IMR-90 (cell line): ENCODE results near the gene INPP4A. TPM values are rescaled to one million over a fixed set of nuclear protein-coding genes. Genes with fewer than 3 reads are reported as not detected.

Experiments
- ATAC-seq: fragments of 200-7000 bp; cut with Tn5 transposase; 2 replicates; pipeline ENCODE4 v1.9.1; 2020; ENCODE audit warnings: low read depth, mild to moderate bottlenecking, moderate library complexity
- BruUV-seq: library from RNA; stranded (reverse); fragments of 400-500 nt; replicated peaks from 2 replicates; lab custom pipeline; 2021; lab: Mats Ljungman, UMichigan
- CTCF ChIA-PET: fragments of 300-600 bp; formaldehyde crosslinking; extraction: SDS; loops from one replicate; lab custom pipeline; 2021; ENCODE audit warnings: antibody characterized with exemption; lab: Yijun Ruan, JAX
- POLR2A ChIA-PET: fragments of 300-600 bp; sonication (Branson Sonifier 250); formaldehyde crosslinking; loops from one replicate; lab custom pipeline; 2022; ENCODE audit warnings: antibody characterized with exemption; ENCODE audit not compliant: unreplicated experiment; lab: Charles Lee
- DNase-seq: peaks from one replicate; pipeline ENCODE4 v3.0.0; 2013
- H2AFZ ChIP-seq: replicated peaks from 2 replicates; pipeline ENCODE3; 2013; ENCODE audit warnings: low read length, mild to moderate bottlenecking; ENCODE audit not compliant: poor library complexity
- H2AK5ac ChIP-seq: 2 replicates; pipeline ENCODE4 v1.6.1; 2013; ENCODE audit warnings: low read depth, low read length, inconsistent platforms
- H2AK9ac ChIP-seq: replicated peaks from 2 replicates; pipeline ENCODE3; 2013; ENCODE audit warnings: mild to moderate bottlenecking, low read depth, low read length, moderate library complexity; ENCODE audit not compliant: poor library complexity
- H2BK120ac ChIP-seq: 2 replicates; pipeline ENCODE4 v1.6.1; 2013; ENCODE audit warnings: low read depth, low read length, inconsistent platforms
- H2BK15ac ChIP-seq: 3 replicates; pipeline ENCODE4 v1.6.1; 2013; ENCODE audit warnings: low read depth, low read length, inconsistent platforms
- H2BK20ac ChIP-seq: 2 replicates; pipeline ENCODE4 v1.6.1; 2013; ENCODE audit warnings: low read depth, mild to moderate bottlenecking, inconsistent platforms, low read length, moderate library complexity
- H2BK5ac ChIP-seq: 2 replicates; pipeline ENCODE4 v1.6.1; 2013; ENCODE audit warnings: mild to moderate bottlenecking, low read depth, low read length, inconsistent platforms; ENCODE audit not compliant: poor library complexity, severe bottlenecking
- H3K14ac ChIP-seq: replicated peaks from 2 replicates; pipeline ENCODE4 v1.6.1; 2013; ENCODE audit warnings: low read depth, low read length, inconsistent platforms
- H3K18ac ChIP-seq: 2 replicates; pipeline ENCODE4 v1.6.1; 2013; ENCODE audit warnings: low read depth, low read length, control low read depth
- H3K23ac ChIP-seq: 2 replicates; pipeline ENCODE4 v1.6.1; 2013; ENCODE audit warnings: low read depth, low read length, inconsistent platforms
- H3K27ac ChIP-seq: 2 replicates; pipeline ENCODE4 v1.5.1; 2013; ENCODE audit warnings: mild to moderate bottlenecking, control low read depth, low read length; ENCODE audit not compliant: insufficient read depth
- H3K27me3 ChIP-seq: 2 replicates; pipeline ENCODE4 v1.6.1; 2013; ENCODE audit warnings: low read length; ENCODE audit not compliant: control insufficient read depth, insufficient read depth
- H3K36me3 ChIP-seq: 2 replicates; pipeline ENCODE4 v1.6.1; 2013; ENCODE audit warnings: low read length, mixed read lengths; ENCODE audit not compliant: control insufficient read depth, insufficient read depth
- H3K4ac ChIP-seq: 2 replicates; pipeline ENCODE4 v1.6.1; 2013; ENCODE audit warnings: low read depth, low read length, inconsistent platforms
- H3K4me1 ChIP-seq: 2 replicates; pipeline ENCODE4 v1.6.1; 2013; ENCODE audit warnings: low read length, mixed read lengths; ENCODE audit not compliant: control insufficient read depth, insufficient read depth
- H3K4me2 ChIP-seq: 2 replicates; pipeline ENCODE4 v1.6.1; 2013; ENCODE audit warnings: low read depth, mild to moderate bottlenecking, control low read depth, low read length, moderate library complexity
- H3K4me3 ChIP-seq: 2 replicates; pipeline ENCODE4 v1.5.1; 2013; ENCODE audit warnings: low read depth, mild to moderate bottlenecking, control low read depth, low read length, moderate library complexity; ENCODE audit not compliant: insufficient read depth
- H3K56ac ChIP-seq: 2 replicates; pipeline ENCODE4 v1.6.1; 2013; ENCODE audit warnings: low read length, inconsistent platforms; ENCODE audit not compliant: insufficient read depth; ENCODE audit errors: extremely low read depth
- H3K79me1 ChIP-seq, 2 experiments: 2 replicates each; pipeline ENCODE4 v1.6.1; 2013; ENCODE audit warnings: low read length in 2 of 2, inconsistent platforms in 1 of 2, low read depth in 1 of 2
- H3K9ac ChIP-seq: 2 replicates; pipeline ENCODE4 v1.6.1; 2013; ENCODE audit warnings: low read depth, low read length, control low read depth
- H3K9me1 ChIP-seq: 2 replicates; pipeline ENCODE4 v1.6.1; 2013; ENCODE audit warnings: low read length, inconsistent platforms; ENCODE audit not compliant: insufficient read depth
- H3K9me3 ChIP-seq: 2 replicates; pipeline ENCODE4 v1.6.1; 2013; ENCODE audit warnings: low read length; ENCODE audit not compliant: control insufficient read depth, insufficient read depth
- H4K20me1 ChIP-seq: 2 replicates; pipeline ENCODE4 v1.6.1; 2013; ENCODE audit warnings: low read length, inconsistent platforms; ENCODE audit not compliant: insufficient read depth
- H4K5ac ChIP-seq: 2 replicates; pipeline ENCODE4 v1.6.1; 2013; ENCODE audit warnings: mild to moderate bottlenecking, low read depth, low read length, control low read depth
- H4K8ac ChIP-seq, 2 experiments: 2 replicates each; pipeline ENCODE4 v1.6.1; 2013; ENCODE audit warnings: low read depth in 2 of 2, low read length in 2 of 2, control low read depth in 1 of 2, inconsistent platforms in 1 of 2
- H4K91ac ChIP-seq: 2 replicates; pipeline ENCODE4 v1.6.1; 2013; ENCODE audit warnings: low read depth, low read length, inconsistent platforms; ENCODE audit not compliant: insufficient read depth
- CEBPB ChIP-seq: IDR thresholded peaks from 2 replicates; pipeline ENCODE4 v1.6.1; 2012; ENCODE audit warnings: low read depth, low read length, improper control_type of control experiment
- MAZ ChIP-seq: IDR thresholded peaks from 2 replicates; pipeline ENCODE4 v1.6.1; 2012; ENCODE audit warnings: low read depth, mild to moderate bottlenecking, low read length, improper control_type of control experiment, moderate library complexity, borderline replicate concordance
- MXI1 ChIP-seq: IDR thresholded peaks from 2 replicates; pipeline ENCODE4 v1.6.1; 2012; ENCODE audit warnings: low read depth, mild to moderate bottlenecking, low read length, moderate library complexity, borderline replicate concordance
- NFE2L2 ChIP-seq: fragments of 150-350 bp; IDR thresholded peaks from 2 replicates; pipeline ENCODE4 v1.6.1; 2016; ENCODE audit warnings: low read depth, mild to moderate bottlenecking, low read length
- SMC3 ChIP-seq: fragments of 150-350 bp; IDR thresholded peaks from 2 replicates; pipeline ENCODE4 v1.6.1; 2016; ENCODE audit warnings: low read depth, mild to moderate bottlenecking, antibody characterized with exemption, low read length, moderate library complexity
- WGBS, 2 experiments: methylation state at CpG; one replicate each; pipeline versions ENCODE4 v1.1.5 to v1.1.7; 2013; ENCODE audit warnings: missing lambda C conversion rate in 2 of 2; ENCODE audit not compliant: insufficient read length in 1 of 2; ENCODE audit errors: extremely low coverage in 2 of 2; 5-methylcytosine and 5-hydroxymethylcytosine counted together
- dilution Hi-C: fragments of 300-500 bp; cut with HindIII; formaldehyde crosslinking; loops from one replicate; pipeline ENCODE4 v1.14.3; 2018; ENCODE audit warnings: low sequenced_read_pairs; ENCODE audit not compliant: unreplicated experiment
- in situ Hi-C: fragments of 300-500 bp; cut with MboI; formaldehyde crosslinking; loops from 3 replicates; pipeline ENCODE4 v1.14.3; 2019; ENCODE audit warnings: low sequenced_read_pairs, inconsistent platforms, mixed read lengths
- intact Hi-C: fragments of 100-400 bp; cut with micrococcal nuclease; formaldehyde crosslinking; loops from 2 replicates; pipeline ENCODE4 v1.10.0; 2022
- polyA plus RNA-seq, 3 experiments: library from polyadenylated mRNA; depleted of rRNA; stranded (reverse); fragments of >200 nt; gene quantifications; 2 replicates each; pipeline ENCODE4 v1.2.3, GENCODE V29; 2012; ENCODE audit warnings: low replicate concordance in 1 of 3
- total RNA-seq: library from RNA; depleted of rRNA; stranded (reverse); fragments of >200 nt; gene quantifications from 2 replicates; pipeline ENCODE4 v1.2.3, GENCODE V29; 2012

INPP4A gene
- total and polyA plus RNA-seq, 2 of the 4 experiments (the other 2 are of a cell fraction): 14.5 to 27.1 TPM

DNA sequence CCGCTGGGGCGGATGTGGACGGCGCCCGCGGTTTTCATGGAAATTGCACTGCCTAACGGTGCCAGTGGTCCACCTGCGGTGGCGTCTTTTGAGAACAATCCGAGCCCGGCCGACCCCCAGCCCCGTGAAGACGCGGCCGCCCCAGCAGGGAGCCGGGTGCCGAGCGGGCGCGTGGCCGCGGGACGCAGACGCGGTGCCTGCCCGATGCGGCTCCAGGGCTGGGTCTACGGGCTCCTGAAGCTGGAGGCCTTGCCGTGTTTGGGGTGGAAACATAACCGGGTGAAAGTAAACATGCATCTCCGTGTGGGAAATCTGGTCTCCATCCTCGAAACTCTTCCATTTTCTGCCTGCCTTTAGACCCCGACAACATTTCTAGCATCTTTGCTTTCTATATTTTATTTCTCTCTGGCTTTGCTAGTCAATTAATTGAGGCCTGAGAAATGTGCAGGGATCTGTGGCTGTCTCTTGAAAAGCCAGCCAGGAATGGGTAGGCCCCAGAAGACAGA is 572 bp downstream of the INPP4A start:
- Histone ChIP-seq H3K27me3 (peaks cover under 1% of the 10 kb centered on the region; the same call in 1 of the 2 replicates), H3K23ac (0 out of 2 replicates have a peak overlapping the region, but pooled peaks have one; percentile 63), H3K4me1 (peaks cover 6% of the 10 kb centered on the region), H4K20me1 (peaks cover 21% of the 10 kb centered on the region), H3K4me3 (peak overlapping the region; percentile 87), H3K36me3 (no peaks in the 10 kb centered on the region), H3K18ac (no peak overlapping the region), H3K9ac (peak overlapping the region; percentile 67), H2AK9ac (peak overlapping the region; percentile 87), H3K9me1 (peaks cover 8% of the 10 kb centered on the region), H4K91ac (no peak overlapping the region), H2BK20ac (no peak overlapping the region), H2AK5ac (no peak overlapping the region), H3K14ac (peak overlapping the region; percentile 68; the same call in 1 of the 2 replicates), H3K9me3 (no peaks in the 10 kb centered on the region), H3K27ac (peak overlapping the region; percentile 30), H2BK15ac (no peak overlapping the region), H2BK5ac (peak overlapping the region; percentile 40), H3K4ac (no peak overlapping the region), H4K5ac (no peak overlapping the region), H3K4me2 (peak overlapping the region; percentile 92), H3K79me1 (peaks cover 17 to 39% of the 10 kb centered on the region in 2 experiments; a peak in 3 of 4 replicates), H4K8ac (peak overlapping the region in 1 of 2 experiments; percentile 48; a peak in 1 of 4 replicates), H2BK120ac (no peak overlapping the region), H3K56ac (peak overlapping the region; percentile 19; the same call in 1 of the 2 replicates), H2AFZ (peak overlapping the region; percentile 100)
- intact Hi-C loops (loop anchor here (10.0 kb wide), 1 partner anchor 160 kb away; the partner anchor contains the start of genes COA5 and UNC50), dilution Hi-C loops (no loop called here), in situ Hi-C loops (no loop called here)
- no peak for DNase-seq
- TF ChIP-seq CEBPB (no peak), NFE2L2 (no peak), MXI1 (peak; percentile 41; the same call in 1 of the 2 replicates), MAZ (no peak), SMC3 (no peak)
- BruUV-seq: no TSS peak
- ChIA-PET CTCF (interaction anchor here (0.6 kb wide), 2 partner anchors 9 to 489 kb away, joined by 3 read pairs; no protein-coding TSS in a partner anchor), POLR2A (interaction anchor here (1.0 kb wide), 1 partner anchor 35 kb away, joined by 5 read pairs; no protein-coding TSS in a partner anchor)
- WGBS, 2 experiments: 0% methylated on average over 1 of the region's 34 CpGs; no CpG with 5 or more reads in 1 of the 2 experiments
- peak; percentile 71 for ATAC-seq
